ENCODE results near the gene LAT. TPM values are rescaled to one million over a fixed set of nuclear protein-coding genes. Genes with fewer than 3 reads are reported as not detected.

Gene LAT
- polyA plus RNA-seq, 1 experiment: 6.3 TPM

DNA sequence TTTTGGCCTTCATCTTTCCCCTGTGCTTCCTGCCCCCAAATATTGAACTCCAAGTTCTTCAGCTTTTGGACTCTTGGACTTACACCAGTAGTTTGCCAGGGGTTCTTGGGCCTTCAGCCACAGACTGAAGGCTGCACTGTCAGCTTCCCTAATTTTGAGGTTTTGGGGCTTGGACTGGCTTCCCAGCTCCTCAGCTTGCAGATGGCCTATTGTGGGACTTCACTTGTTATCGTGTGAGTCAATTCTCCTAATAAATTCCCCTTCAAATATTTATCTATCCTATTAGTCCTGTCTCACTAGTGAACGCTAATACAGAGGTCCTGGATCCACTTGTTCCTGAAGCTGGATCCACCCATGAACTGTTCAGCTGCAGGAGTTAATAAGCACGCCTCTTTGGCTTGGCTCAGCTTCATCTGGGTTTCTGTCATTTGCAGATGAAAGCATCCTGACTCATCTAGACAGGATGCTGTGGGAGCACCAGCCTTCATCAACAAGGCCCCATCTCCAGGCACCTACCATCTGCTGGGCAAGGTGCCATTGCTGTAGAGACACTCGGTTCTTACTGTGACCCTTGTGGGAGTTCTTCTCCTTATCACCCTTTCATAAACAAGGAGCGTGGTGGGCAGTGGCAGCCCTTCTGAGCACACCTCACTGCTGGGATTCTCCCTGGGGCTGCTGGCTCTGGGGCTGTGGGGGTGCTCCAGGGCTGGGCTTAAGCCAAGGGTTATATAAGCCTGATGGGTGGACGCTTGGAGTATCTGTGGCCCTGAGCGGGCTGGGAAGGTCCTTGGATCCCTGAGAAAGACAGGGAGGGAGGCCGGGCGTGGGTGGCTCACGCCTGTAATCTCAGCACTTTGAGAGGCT, 23.1 kb downstream of the LAT start:
- H3K36me3 ChIP-seq (ENCODE audit: control insufficient read depth, insufficient read depth, low read length): no peaks in the 10 kb centered on the region
- DNase-seq (ENCODE audit: low read depth): no peak
- TF ChIP-seq, protein P1, sequence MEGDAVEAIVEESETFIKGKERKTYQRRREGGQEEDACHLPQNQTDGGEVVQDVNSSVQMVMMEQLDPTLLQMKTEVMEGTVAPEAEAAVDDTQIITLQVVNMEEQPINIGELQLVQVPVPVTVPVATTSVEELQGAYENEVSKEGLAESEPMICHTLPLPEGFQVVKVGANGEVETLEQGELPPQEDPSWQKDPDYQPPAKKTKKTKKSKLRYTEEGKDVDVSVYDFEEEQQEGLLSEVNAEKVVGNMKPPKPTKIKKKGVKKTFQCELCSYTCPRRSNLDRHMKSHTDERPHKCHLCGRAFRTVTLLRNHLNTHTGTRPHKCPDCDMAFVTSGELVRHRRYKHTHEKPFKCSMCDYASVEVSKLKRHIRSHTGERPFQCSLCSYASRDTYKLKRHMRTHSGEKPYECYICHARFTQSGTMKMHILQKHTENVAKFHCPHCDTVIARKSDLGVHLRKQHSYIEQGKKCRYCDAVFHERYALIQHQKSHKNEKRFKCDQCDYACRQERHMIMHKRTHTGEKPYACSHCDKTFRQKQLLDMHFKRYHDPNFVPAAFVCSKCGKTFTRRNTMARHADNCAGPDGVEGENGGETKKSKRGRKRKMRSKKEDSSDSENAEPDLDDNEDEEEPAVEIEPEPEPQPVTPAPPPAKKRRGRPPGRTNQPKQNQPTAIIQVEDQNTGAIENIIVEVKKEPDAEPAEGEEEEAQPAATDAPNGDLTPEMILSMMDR (IDR thresholded peaks at IDR 0.05; ENCODE audit: insufficient read depth, low read depth, low read length): no peak
- ChIA-PET CTCF (no interaction called here), POLR2A (no interaction called here)
- no peaks in the 10 kb centered on the region; the same call in 1 of the 2 replicates for H3K27me3 ChIP-seq (ENCODE audit: control insufficient read depth, insufficient read depth, low read length)
- no peak overlapping the region for H3K4me3 ChIP-seq (ENCODE audit: low read depth, low read length)

DNA sequence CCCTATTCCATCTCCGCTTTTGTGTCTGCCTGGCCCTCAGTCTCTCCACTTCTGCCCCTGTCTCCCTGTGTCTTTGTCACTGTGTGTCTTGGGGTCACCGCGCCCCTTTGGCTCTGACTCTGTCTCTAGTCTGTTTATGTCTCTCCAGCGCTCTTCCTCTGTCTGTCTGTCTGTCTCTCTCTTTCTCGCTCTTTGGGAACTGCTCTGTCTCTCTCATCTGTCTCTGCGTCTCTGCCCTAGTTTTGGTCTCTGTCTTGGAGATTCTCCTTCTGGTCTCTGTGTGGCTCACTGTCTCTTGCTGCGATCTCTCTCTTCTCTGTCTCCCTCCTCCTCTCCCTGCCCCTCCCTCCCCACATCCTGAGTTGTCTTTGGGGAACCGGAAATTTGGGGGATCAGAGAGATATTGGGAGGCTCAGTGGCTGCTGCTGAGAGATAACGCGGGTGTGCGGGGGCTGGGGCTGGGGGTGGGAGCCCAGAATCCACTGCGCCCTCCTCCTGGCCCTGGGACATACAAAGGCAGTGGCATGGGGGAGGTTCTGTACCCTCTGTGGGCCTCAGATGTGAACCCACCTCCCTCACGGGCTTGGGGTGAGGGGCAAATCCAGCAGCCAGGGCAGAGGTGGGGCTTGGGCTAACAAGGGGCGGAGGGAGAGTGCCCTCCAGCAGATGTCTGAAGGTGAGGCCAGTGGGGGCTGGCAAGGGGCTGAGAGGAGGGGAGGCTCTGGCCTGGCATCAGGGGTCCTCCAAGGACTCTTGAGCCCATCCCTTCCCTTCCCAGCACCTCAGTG, 24.4 kb downstream of the LAT start:
- TF ChIP-seq, protein P1 (IDR thresholded peaks at IDR 0.05; ENCODE audit: insufficient read depth, low read depth, low read length): no peak
- no peaks in the 10 kb centered on the region for H3K36me3 ChIP-seq (ENCODE audit: control insufficient read depth, insufficient read depth, low read length)
- ChIA-PET POLR2A (interaction anchor here (0.6 kb wide), 1 partner anchor 11 kb away, joined by 3 read pairs; no protein-coding TSS in a partner anchor), CTCF (no interaction called here)
- H3K4me3 ChIP-seq (ENCODE audit: low read depth, low read length): no peak overlapping the region
- H3K27me3 ChIP-seq (ENCODE audit: control insufficient read depth, insufficient read depth, low read length): no peaks in the 10 kb centered on the region; the same call in 1 of the 2 replicates
- no peak for DNase-seq (ENCODE audit: low read depth)

DNA sequence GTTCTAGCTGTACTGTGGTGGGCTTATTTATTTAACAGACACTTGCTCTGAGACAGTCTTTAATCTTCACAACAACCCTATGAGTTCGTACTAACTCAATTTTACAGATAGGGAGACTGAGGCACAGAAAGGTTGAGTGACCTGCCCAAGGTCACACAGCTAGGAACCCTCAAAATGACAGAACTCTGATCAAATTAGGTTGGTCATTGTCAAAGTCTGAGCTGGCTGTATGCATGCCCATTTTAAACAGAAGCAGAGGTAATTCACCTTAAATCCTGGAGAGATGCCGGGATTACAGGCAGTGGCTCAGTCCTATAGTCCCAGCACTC, 24.9 kb downstream of the LAT start:
- no peak for DNase-seq (ENCODE audit: low read depth)
- ChIA-PET POLR2A (interaction anchor here (0.6 kb wide), 1 partner anchor 10 kb away, joined by 3 read pairs; no protein-coding TSS in a partner anchor), CTCF (no interaction called here)
- H3K4me3 ChIP-seq (ENCODE audit: low read depth, low read length): no peak overlapping the region
- TF ChIP-seq, protein P1 (IDR thresholded peaks at IDR 0.05; ENCODE audit: insufficient read depth, low read depth, low read length): no peak
- H3K27me3 ChIP-seq (ENCODE audit: control insufficient read depth, insufficient read depth, low read length): no peaks in the 10 kb centered on the region; the same call in 1 of the 2 replicates
- H3K36me3 ChIP-seq (ENCODE audit: control insufficient read depth, insufficient read depth, low read length): no peaks in the 10 kb centered on the region

DNA sequence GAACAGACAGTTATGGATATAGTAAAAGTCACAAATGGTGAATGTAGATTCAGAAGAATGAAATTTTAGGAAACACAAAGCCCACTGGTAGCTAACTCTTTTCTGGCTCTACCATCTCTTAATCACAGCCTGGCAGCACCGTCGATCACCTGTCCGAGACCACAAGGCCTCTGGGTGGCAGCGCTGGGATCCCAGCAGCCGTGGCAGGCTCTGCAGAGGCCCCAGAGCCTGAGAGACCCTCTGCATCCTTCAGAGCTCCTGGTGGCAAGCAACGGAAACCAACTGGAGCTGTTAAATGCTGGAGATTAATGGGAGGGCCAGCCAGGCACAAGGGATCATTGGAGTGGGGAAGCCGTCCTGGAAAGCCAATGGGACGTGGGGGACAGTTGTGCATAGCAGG, 26.3 kb downstream of the LAT start:
- POLR2A ChIA-PET: no interaction called here
- Histone ChIP-seq H3K27me3 (ENCODE audit: control insufficient read depth, insufficient read depth, low read length) (no peaks in the 10 kb centered on the region; the same call in 1 of the 2 replicates), H3K4me3 (ENCODE audit: low read depth, low read length) (no peak overlapping the region), H3K36me3 (ENCODE audit: control insufficient read depth, insufficient read depth, low read length) (no peaks in the 10 kb centered on the region)
- CTCF ChIA-PET: interaction anchor here (0.9 kb wide), 1 partner anchor 14 kb away, joined by 3 read pairs; no protein-coding TSS in a partner anchor
- DNase-seq (ENCODE audit: low read depth): no peak
- TF ChIP-seq, protein P1 (IDR thresholded peaks at IDR 0.05; ENCODE audit: insufficient read depth, low read depth, low read length): no peak

DNA sequence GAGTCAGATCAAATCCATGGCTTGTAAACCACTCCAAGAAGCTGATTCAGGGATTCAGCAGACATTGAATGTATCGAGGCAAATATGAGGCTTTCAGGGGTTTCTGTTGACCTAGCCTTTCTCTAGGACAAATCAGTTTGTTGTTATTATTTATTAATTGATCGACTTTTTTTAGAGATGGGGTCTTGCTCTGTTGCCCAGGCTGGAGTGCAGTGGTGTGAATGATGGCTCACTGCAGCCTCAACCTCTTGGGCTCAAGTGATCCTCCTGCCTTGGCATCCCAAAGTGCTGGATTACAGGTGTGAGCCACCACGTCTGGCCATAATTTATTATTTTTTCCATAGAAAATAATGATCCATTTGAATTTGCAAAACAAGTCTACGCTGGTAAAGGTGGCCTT, 27.0 kb downstream of the LAT start:
- Histone ChIP-seq H3K4me3 (ENCODE audit: low read depth, low read length) (no peak overlapping the region), H3K36me3 (ENCODE audit: control insufficient read depth, insufficient read depth, low read length) (no peaks in the 10 kb centered on the region), H3K27me3 (ENCODE audit: control insufficient read depth, insufficient read depth, low read length) (no peaks in the 10 kb centered on the region; the same call in 1 of the 2 replicates)
- POLR2A ChIA-PET: no interaction called here
- DNase-seq (ENCODE audit: low read depth): no peak
- CTCF ChIA-PET: no interaction called here
- TF ChIP-seq, protein P1 (IDR thresholded peaks at IDR 0.05; ENCODE audit: insufficient read depth, low read depth, low read length): no peak
